Stimulated activated CD4-positive, alpha-beta T cell treated with anti-CD3 and anti-CD28 coated beads, Interleukin-12 subunit alpha, Interleukin-12 subunit beta, amount 100 ng/mL, for 48 hours (primary cell): ENCODE measurements around the gene PGP.

Experiments
- DNase-seq, 3 donors: peaks; one replicate each; pipeline ENCODE4 v3.0.0-alpha.2; 2020; ENCODE audit warnings: low read depth in 2 of 3, low spot score in 1 of 3

The PGP gene

DNA sequence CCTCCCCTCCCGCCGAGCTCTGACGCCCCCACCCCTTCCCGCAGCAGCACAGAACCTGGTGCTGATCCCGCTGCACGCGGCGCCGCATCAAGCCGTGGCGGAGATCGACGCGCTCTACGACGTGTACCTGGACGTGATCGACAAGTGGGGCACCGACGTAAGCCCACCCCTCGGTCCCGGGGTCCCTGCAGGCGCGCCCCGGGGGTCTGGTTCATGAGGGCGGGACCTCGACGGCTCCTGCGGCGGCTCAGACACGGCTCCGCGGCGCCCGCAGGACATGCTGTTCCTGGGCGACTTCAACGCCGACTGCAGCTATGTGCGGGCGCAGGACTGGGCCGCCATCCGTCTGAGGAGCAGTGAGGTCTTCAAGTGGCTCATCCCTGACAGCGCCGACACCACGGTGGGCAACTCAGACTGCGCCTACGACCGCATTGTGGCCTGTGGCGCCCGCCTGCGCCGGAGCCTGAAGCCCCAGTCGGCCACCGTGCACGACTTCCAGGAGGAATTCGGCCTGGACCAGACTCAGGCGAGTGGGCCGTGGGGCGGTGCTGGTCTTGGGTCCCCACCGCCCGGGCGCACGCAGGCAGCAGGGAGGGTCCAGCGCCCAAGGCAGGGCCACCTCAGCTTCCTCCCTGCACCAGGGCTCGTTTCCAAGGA lies 23.0 kb upstream of the PGP start:
- DNase-seq: no peak

DNA sequence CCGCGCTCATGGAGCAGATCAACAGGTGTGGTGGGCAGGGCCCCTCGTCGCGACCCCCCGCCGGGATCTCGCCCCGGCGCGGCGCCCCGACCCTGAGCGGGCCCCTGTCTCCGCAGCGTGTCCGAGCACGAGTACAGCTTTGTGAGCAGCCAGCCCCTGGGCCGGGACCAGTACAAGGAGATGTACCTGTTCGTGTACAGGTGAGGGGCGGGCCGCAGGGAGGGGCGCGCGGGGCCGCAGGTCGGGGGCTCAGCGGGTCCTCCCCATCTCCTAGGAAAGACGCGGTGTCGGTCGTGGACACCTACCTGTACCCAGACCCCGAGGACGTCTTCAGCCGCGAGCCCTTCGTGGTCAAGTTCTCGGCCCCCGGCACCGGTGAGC lies 22.5 kb upstream of the PGP start:
- DNase-seq: no peak

DNA sequence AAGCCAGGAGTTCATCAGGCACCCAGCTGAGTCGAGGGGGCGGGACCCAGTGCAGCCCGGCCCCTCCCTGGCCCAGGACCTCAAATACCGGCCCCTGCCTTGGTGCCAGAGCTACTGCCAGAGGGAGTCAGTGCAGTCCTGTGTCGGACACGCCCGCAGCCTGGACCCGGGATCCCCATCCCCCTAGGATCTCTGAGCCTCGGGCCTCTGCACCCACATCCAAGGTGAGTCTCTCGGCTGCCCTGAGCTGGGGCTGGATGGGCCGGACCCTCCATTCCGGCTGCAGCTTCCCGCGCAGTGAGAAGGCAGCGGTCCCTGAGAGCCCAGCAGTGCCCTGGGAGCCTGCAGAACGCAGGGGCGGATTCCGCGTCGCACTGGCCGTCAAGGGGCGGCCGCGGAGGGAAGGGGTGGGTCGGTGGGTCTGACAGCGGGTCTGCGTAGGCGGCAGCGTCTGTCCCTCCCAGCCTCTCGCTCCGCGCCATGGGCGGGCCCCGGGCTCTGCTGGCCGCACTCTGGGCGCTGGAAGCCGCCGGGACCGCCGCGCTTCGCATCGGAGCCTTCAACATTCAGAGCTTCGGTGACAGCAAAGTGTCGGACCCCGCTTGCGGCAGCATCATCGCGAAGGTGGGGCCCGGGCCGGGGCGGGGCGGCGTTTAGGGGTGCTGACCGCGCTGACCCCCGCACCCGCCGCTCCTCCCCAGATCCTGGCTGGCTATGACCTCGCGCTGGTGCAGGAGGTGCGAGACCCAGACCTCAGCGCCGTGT lies 21.9 kb upstream of the PGP start, which contains the start of gene DNASE1L2:
Gene DNASE1L2, plus strand, starts transcription at position 108 of the 765 bp plus-strand sequence. Its CDS starts 373 bp downstream, at position 481.
- no peak for DNase-seq

DNA sequence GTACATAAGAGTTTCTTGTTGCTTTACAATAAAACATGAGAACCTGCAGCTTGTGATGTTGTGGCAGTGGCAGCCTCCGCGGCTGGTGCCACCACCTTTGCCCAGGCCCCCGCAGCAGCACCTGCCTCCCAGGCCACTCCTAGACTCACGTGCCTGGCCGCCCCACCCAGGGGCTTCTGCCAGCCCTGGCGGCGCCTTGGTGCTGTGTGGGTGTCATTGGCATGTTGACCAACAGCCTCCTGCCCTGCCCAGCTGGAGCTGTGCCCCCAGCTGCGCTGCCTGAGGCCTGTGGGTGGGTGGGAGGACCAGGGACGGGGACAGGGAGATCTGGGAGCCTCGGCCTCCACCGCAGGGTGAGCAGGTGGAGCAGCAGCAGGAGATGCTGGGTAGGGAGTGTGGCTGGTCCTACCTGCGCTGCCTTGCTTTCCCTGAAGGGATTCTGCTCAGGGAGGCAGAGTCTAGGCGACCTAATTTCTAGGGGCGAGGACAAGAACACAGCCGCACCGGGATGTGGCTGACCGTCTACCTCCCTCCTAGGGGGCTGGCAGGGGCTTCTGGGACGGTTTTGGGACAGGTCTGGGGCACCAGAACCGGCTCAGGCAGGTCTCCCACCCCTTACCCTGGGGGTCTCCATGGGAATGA lies 21.2 kb upstream of the PGP start:
- DNase-seq: no peak

DNA sequence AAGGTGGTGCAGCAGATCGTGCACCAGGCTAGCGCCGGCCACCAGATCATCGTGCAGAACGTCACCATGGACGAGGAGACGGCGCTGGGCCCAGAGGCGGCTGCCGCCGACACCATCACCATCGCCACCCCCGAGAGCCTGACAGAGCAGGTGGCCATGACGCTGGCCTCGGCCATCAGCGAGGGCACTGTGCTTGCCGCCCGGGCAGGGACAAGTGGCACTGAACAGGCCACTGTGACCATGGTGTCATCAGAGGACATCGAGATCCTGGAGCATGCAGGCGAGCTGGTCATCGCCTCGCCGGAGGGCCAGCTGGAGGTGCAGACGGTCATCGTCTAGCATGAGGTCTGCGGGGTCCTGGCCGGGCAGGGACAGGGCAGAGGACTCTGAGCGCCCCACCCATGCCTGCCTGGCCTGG lies 20.6 kb upstream of the PGP start:
- DNase-seq: no peak

DNA sequence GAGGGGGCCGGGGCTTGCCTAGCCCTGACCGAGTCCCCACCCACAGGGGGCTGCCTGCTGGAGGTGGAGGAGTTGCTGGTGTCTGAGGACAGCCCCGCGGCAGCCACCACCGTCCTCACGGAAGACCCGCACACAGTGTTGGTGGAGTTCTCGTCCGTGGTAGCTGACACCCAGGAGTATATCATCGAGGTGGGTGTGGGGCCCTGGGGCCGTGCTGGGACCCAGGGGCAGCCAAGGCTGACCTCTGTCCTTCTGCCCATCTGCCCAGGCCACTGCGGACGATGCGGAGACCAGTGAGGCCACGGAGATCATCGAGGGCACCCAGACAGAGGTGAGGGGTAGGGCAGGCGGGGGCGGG lies 20.2 kb upstream of the PGP start:
- DNase-seq: no peak

DNA sequence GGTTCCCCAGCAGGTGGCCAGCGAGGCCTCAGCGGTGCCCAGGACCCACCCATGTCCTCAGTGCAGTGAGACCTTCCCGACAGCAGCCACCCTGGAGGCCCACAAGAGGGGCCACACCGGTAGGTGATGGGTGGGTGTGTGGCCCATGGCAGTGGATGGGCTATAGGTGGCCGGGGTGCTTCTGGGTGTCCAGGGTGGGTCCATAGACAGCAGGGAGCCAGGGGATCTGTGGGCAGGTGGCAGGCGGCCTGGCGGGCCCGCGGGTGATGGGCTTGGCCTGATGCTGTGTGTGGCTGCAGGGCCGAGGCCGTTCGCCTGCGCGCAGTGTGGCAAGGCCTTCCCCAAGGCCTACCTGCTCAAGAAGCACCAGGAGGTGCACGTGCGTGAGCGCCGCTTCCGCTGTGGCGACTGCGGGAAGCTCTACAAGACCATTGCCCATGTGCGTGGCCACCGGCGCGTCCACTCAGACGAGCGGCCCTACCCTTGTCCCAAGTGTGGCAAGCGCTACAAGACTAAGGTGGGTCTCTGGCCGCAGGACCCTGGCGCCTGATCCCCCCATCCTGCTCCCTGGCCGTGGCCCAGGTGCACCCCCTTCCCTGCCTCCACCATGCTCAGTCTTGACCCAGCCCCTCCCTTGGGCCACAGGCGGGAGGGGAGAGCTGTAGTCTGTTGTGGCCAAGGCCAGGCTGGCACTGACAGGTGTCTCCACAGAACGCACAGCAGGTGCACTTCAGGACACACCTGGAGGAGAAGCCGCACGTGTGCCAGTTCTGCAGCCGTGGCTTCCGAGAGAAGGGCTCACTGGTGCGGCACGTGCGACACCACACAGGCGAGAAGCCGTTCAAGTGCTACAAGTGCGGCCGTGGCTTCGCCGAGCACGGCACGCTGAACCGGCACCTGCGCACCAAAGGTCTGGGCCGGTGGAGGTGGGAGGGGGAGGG lies 19.5 kb upstream of the PGP start:
- no peak for DNase-seq

DNA sequence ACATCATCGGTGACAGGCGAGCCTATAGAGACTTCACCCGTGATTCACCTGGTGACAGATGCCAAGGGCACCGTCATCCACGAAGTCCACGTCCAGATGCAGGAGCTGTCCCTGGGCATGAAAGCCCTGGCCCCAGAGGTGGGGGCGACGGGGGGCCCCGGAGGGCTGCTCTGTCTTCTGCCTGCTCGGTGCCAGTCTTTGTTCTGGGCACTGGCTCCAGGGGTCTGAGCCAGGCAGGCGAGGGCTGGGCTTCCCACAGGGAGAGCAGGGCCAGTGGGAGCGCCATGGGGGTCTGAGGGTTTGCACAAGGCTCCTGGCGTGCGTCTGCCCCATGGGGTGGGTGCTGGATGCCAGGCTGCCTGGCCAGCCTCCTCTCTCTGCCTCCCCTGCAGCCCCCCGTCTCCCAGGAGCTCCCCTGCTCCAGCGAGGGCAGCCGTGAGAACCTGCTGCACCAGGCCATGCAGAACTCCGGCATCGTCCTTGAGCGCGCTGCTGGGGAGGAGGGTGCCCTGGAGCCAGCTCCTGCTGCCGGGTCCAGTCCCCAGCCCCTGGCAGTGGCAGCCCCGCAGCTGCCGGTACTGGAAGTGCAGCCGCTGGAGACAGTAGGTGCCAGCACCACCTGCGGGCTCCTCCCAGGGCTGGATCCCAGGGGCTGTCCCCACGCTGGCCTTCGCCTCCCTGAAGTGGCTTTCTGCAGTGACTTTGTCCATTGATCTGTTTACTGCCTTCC lies 18.6 kb upstream of the PGP start:
- DNase-seq: no peak

DNA sequence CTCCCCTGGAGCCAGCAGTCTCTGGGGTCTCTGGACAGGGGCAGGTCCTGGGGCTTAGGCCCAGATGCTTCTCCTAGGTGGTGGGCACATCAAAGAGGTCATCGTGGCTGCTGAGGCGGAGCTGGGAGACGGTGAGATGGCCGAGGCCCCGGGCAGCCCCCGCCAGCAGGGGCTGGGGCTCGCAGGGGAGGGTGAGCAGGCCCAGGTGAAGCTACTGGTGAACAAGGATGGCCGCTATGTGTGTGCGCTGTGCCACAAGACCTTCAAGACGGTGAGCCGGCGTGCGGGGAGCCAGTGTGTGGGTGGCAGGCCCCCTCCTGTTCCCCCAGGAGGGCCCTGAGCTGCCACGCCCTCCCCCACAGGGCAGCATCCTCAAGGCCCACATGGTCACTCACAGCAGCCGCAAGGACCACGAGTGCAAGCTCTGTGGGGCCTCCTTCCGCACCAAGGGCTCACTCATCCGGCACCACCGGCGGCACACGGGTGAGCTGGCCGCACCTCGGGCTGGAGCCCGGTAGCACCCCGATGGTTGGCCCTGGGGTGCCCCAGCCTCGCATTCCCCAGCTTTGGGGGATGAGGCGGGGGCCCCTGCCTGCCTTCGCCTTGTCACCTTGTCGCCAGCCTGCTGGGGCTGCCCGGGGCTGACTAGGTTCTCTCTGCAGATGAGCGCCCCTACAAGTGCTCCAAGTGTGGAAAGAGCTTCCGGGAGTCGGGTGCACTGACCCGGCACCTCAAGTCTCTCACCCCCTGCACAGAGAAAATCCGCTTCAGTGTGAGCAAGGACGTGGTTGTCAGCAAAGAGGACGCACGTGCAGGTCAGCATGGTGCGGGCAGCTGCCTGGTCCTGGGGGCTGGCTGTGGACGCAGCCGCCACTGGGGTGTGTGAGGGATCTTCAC lies 17.7 kb upstream of the PGP start:
- DNase-seq: no peak

DNA sequence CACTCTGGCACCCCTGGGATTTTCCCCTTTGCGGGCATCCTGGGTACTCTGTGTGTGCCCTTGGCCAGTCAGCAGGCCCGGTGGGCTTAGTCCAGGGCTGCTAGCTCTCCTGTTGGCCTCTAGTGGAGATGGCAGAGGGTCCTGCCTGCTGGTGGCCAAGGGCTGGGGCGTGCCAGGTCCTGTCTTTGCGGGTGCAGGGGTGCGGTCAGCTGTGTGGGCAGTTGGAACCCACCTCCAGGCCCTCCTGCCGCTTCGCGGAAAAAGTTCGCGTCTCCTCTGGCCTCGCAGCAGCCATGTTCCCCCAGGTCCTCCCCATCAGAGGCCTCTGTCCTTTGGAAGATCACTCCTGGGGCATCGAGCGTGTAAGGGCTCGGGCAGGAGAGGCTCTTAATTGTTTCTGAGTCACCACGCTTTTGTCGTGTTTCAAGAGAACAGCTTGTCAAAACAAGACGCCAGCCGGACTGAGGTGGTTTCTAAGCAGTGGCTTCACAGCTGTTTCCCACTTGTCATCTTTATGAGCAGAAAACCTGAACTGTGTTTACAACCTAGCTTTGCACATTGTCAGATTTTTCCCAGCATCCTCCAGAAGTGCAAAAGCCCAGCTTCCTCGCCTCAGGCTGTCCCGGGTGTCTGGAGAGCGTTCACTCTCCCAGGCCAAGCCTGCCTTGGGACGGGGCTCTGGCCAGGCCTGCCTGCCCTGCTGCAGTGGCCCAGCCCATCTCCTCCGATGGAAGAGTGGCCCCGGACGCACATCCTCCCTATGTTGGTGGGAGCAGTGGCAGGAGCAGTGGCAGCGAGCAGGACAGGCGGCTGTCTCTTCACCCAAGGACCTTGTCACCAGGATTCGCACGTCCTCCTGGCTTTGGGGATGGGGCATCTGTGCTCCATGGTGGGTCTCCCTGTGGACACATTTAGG lies 16.6 kb upstream of the PGP start:
- no peak for DNase-seq

DNA sequence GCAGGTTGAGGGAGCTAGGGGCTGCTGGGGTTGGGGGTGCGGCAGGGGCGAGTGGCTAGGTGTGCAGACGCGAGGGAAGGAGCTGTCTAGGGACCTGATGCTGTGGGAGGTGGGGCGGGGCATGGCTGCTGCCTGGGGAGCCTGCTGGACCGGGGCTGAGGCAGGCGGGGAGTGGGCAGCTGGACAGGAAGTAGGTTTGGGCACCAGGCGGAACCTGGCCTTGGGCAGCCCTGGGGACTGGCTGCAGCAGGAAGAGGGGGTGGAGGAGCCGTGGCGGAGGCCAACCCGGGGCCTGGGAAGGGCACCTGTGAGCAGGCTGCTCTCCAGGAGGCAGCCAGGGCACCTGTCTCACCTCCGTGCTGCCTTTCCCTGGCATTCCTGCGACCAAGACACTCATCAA lies 15.7 kb upstream of the PGP start:
- DNase-seq: no peak

DNA sequence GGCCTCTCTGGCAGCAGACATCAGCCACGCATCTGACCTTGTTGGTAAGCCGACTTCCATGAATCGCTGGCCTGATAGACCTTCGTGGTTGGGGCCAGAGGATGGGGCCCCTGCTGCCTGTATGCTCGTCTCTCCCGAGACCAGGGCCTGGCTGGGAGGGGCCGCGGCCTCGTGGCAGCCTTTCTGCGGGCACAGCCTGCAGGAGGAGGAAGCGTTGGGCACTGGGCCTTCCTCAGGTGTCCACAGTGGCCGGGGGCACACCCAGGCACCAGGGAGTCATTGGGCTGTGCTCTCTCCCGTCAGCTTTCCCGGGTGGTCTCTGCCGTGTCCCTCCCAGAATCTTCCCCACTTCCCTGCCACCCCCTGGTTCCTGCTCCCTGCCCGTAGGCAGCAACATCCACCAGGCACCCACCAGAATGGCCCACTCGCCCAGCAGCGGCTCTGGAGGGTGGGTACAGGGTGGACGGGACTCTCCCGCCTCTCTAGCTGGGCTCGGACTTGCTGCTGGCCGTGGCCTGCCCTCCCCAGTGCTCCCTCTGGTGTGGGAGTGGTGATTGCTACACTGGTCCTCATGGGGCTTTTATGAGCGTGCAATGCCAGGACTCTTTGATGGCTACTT lies 15.1 kb upstream of the PGP start:
- no peak for DNase-seq

DNA sequence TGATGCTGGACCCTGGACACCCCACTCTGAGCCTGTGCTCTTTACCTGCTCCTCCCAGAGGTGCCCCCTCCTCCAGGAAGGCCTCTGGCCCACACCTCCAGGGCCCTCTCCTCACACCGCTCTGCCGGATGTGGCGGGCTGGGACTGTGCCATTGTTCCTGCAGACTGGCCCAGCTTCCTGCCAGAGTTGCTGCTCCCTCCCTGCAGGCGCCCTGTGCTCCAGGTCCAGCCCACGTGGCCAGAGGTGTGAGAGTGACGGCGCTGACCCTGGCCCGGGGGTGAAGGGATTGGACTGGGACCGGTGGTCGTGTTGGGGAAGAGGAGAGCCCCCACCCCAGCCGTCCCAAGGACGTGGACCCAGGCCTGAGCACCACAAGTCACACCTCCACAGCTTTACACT lies 14.5 kb upstream of the PGP start:
- no peak for DNase-seq

DNA sequence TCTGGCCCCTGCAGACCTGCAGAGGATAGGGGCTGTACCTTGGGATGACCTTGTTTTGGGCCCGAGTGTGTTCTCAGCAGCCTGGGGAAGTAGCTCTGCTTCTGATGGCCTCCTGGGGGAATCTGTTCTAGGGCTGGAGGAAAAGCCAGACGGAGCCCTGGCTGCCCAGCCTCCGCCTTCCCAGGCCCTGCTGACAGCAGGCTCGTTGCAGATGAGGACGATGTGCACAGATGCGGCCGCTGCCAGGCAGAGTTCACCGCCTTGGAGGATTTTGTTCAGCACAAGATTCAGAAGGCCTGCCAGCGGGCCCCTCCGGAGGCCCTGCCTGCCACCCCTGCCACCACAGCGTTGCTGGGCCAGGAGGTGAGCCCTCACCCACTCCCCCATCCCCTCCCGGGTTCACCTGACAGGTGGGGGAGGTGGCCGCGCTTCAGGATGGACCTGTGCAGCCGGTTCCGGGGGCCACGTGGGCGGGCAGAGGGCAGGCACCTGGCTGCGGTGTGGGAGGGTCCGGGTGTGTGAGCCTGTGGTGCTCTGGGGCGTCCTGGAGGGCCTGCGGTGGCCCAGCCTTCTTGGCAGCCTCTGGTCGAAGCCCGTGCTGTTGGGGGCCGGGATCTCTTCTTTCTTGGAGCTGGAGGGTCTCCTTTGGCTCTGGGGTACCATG lies 13.7 kb upstream of the PGP start:
- no peak for DNase-seq

DNA sequence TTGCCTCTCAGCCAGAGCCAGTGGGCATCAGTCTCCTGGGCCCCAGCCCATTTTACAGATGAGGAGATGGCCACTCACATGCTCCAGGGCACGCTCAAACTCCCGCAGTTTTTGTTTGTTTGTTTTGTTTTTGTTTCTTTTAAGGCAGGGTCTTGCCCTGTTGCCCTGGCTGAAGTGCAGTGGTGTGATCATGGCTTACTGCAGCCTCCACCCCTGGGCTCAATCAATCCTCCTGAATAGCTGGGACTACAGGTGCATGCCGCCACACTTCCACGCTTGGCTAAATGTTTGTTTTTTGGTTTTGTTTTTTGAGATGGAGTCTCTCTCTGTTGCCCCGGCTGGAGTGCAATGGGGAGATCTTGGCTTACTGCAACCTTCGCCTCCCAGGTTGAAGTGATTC lies 12.3 kb upstream of the PGP start:
- DNase-seq: no peak

DNA sequence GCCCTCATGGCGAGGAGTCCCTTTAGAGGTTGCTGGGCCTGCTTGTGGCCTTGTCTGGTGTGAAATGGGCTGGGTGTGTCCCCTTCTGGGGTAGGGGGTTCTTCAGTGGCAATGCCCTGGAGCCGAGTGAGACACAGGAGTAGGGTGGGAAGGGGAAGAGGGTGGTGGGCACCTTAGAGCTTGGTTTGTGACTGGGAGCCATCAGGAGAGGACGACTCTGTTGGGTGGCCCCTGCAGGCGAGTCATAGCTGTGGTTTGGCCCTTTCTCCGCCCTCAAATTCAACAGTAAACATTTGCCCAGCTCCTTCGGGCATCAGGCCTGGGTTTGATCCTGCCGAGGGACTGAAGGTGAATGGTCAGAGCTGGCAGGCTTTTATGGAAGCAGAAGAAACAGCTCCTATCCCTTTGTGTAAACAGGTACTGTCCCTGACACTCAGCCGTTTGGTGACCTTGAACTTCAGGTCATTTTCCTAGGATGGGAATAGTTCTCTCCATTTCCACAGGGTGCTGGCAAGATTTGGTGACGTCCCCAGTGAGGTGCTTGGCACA lies 11.7 kb upstream of the PGP start:
- DNase-seq: no peak

DNA sequence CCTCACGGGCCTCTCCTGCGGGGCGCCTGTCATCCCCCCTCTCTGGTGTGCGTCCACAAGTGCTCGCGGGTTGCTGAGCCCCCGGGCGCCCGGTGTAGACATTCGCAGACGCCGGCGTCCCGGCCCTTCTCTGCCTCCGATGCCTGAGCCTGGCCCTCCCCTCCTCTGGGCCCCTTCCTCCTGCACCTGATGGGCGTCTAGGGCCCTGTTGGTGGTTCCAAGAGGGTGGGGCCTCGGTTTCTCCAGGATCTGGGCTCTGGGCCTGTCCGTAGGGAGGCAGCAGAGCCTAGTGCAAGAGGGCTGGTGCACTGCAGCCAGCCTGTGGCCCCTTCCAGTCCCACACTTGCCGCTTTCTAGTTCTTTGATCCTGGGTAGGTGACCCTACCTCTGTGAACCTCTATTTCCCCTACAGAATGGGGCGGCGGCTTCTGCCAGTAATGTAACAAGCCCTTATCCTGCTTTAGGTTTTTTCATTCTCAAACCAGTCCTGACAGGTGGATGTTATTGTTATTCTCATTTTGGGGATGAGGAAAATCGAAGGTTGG lies 9.4 kb upstream of the PGP start:
- DNase-seq: peak in 1 of 3 donors; percentile 34
